DMS153 (cell line): ENCODE data around the gene P3H4.

Experiments
- DNase-seq: peaks from one replicate; lab custom pipeline; 2025; lab: John Stamatoyannopoulos, UW

P3H4 gene

GRCh38 chr17:41769985-41770384, 41.8 kb downstream of the P3H4 start:
- no peak for DNase-seq

- DNase-seq: no peak
Observed at GRCh38 chr17:41769346-41769862, 42.3 kb downstream of the P3H4 start.

- DNase-seq: no peak
Observed at GRCh38 chr17:41768682-41769288, 43.0 kb downstream of the P3H4 start.

GRCh38 chr17:41767324-41768042, 44.3 kb downstream of the P3H4 start:
- DNase-seq: no peak

- DNase-seq: no peak
Observed at GRCh38 chr17:41766135-41766534, 45.6 kb downstream of the P3H4 start.

GRCh38 chr17:41763327-41763726, 48.4 kb downstream of the P3H4 start:
- no peak for DNase-seq

GRCh38 chr17:41762841-41763240, 48.9 kb downstream of the P3H4 start:
- DNase-seq: no peak

- no peak for DNase-seq
Observed at GRCh38 chr17:41762391-41762790, 49.4 kb downstream of the P3H4 start.

GRCh38 chr17:41760878-41761277, 50.9 kb downstream of the P3H4 start:
- no peak for DNase-seq

- no peak for DNase-seq
Observed at GRCh38 chr17:41758601-41759000, 53.1 kb downstream of the P3H4 start.

- no peak for DNase-seq
Observed at GRCh38 chr17:41754066-41754465, 57.7 kb downstream of the P3H4 start.
